Neural progenitor cell (in vitro differentiated cells): Measurements from ENCODE around the gene UBN2.

Experiments
- CTCF ChIP-seq: fragments of 200-600 bp; sonication (generic); IDR thresholded peaks from 2 replicates; pipeline ENCODE4 v1.5.1; 2017; ENCODE audit warnings: antibody characterized with exemption, mild to moderate bottlenecking
- EZH2 ChIP-seq: fragments of 200-600 bp; sonication (generic); IDR thresholded peaks from 2 replicates; pipeline ENCODE4 v1.6.1; 2017; ENCODE audit warnings: antibody characterized with exemption, mild to moderate bottlenecking, moderate library complexity
- EZH2phosphoT487 ChIP-seq: fragments of 200-600 bp; sonication (generic); IDR thresholded peaks from 2 replicates; pipeline ENCODE4 v1.6.1; 2017; ENCODE audit warnings: antibody characterized with exemption

GRCh38 chr7:139246905-139247304 lies 15.9 kb downstream of the UBN2 start:
- TF ChIP-seq EZH2: no peak
- no peak for TF ChIP-seq CTCF
- no peak for TF ChIP-seq EZH2phosphoT487
